ENCODE data around the gene OSBPL3. TPM values are rescaled to one million over a fixed set of nuclear protein-coding genes. Genes with fewer than 3 reads are reported as not detected.

OSBPL3 gene
- total RNA-seq, 1 donor from 2014 or later: 9.8 TPM

DNA sequence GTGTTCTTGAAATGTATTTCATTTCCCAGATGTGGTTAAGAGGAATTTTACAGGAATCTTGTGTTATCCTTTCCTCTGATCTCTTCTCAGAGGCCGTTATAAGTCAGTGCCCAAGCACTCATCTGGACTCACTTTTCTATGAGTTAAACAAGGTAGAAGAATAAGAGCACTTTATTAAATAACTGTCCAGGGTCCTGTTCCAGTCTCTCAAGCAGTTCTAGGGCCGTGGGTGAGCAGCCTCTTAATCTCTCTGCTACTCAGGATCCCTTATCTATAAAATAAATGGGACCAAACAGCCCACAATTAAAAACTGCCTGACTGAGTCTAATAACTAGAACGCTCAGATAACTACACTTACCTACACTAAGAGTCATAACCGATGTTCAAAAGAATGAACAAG, 111.2 kb downstream of the OSBPL3 start:
- DNase-seq (ENCODE audit: low spot score in 2 of 2, unreplicated experiment in 2 of 2): no peak
- Mint-ChIP-seq H3K4me3 (no peak overlapping the region), H3K36me3 (no peaks in the 10 kb centered on the region), H3K4me1 (no peaks in the 10 kb centered on the region), H3K27me3 (ENCODE audit: low read depth) (no peaks in the 10 kb centered on the region), H3K9me3 (no peaks in the 10 kb centered on the region), H3K27ac (no peak overlapping the region)
- TF ChIP-seq, protein P1, sequence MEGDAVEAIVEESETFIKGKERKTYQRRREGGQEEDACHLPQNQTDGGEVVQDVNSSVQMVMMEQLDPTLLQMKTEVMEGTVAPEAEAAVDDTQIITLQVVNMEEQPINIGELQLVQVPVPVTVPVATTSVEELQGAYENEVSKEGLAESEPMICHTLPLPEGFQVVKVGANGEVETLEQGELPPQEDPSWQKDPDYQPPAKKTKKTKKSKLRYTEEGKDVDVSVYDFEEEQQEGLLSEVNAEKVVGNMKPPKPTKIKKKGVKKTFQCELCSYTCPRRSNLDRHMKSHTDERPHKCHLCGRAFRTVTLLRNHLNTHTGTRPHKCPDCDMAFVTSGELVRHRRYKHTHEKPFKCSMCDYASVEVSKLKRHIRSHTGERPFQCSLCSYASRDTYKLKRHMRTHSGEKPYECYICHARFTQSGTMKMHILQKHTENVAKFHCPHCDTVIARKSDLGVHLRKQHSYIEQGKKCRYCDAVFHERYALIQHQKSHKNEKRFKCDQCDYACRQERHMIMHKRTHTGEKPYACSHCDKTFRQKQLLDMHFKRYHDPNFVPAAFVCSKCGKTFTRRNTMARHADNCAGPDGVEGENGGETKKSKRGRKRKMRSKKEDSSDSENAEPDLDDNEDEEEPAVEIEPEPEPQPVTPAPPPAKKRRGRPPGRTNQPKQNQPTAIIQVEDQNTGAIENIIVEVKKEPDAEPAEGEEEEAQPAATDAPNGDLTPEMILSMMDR (IDR thresholded peaks at IDR 0.05; ENCODE audit: unreplicated experiment): no peak

DNA sequence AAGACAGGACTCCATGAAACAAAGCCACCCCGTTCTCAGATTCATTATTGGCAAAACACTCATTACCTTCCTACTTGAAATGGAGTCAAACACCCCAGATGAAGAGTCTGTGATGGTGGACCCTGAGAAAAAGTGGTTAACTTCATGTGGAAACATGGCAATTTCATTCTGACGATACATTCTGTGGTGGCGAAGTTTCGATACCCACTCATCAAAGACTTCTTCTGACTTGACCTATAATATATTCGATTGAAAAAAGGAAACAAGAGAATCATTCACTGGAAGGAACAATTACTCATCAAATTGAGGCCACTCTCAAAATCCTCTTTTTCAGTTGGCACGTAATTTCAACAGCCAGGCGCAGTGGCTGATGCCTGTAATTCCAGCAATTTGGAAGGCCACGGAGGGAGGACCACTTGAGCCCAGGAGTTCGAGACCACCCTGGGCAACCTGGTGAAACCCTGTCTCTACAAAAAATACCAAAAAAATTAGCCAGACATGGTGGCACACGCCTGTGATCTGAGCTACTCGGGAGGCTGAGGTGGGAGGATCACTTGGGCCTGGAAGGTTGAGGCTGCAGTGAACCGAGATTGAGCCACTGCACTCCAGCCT, 113.9 kb downstream of the OSBPL3 start:
- Mint-ChIP-seq H3K27ac (no peak overlapping the region), H3K36me3 (peaks cover 4% of the 10 kb centered on the region), H3K4me3 (no peak overlapping the region), H3K9me3 (no peaks in the 10 kb centered on the region), H3K27me3 (ENCODE audit: low read depth) (no peaks in the 10 kb centered on the region), H3K4me1 (no peaks in the 10 kb centered on the region)
- DNase-seq (ENCODE audit: low spot score in 2 of 2, unreplicated experiment in 2 of 2): no peak
- TF ChIP-seq, protein P1 (IDR thresholded peaks at IDR 0.05; ENCODE audit: unreplicated experiment): no peak

DNA sequence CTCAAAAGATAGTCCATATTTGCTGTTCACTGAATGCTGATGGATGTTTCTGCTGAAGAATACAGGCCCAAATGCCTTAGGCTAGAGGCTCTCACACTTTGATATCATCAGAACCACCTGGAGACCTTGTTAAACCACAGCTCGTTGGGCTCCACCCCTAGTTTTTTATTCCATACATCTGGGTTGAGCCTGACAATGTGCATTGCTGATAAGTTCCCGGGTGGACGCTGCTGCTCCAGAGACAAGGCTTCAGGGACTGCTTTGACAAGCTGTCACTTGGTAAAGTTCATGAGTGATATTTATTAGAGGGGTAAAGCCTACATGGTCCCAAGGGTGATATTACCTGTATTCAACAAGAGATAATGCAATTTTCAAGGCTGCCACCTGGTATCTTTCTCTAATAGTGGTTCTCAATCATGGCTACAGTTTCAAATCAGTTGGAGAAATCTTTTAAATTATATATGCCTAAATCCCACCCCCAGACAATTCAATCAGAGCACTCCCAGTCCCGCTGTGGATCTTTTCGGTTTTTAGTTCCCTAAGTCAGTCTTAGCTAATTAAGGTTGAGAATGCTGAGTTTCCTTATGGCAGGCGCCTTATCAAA, 115.7 kb downstream of the OSBPL3 start:
- H3K4me3 Mint-ChIP-seq: no peak overlapping the region
- H3K27ac Mint-ChIP-seq: no peak overlapping the region
- H3K9me3 Mint-ChIP-seq: peaks cover 5% of the 10 kb centered on the region
- peaks cover 10% of the 10 kb centered on the region for H3K36me3 Mint-ChIP-seq
- TF ChIP-seq, protein P1 (IDR thresholded peaks at IDR 0.05; ENCODE audit: unreplicated experiment): no peak
- no peaks in the 10 kb centered on the region for H3K27me3 Mint-ChIP-seq (ENCODE audit: low read depth)
- no peaks in the 10 kb centered on the region for H3K4me1 Mint-ChIP-seq
- DNase-seq (ENCODE audit: low spot score in 2 of 2, unreplicated experiment in 2 of 2): no peak

DNA sequence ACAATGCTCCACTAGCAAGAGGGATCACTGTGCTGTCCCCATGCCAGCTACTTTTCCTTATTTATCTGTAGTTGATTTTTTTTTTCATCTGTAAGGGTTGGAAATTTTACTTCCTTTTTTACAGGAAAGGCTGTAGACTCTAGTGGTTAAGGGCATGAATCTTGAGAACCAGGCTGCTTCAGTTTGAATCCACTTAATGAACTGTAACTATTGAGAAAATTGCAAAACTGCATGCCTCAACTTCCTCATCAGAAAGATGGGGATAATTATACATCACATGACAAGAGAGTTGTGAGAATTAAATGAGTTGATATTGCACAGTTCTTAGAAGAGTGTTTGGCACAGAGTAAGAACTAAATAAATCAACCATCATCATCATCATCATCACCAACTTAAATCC, 116.4 kb downstream of the OSBPL3 start:
- DNase-seq (ENCODE audit: low spot score in 2 of 2, unreplicated experiment in 2 of 2): no peak
- peaks cover 10% of the 10 kb centered on the region for H3K36me3 Mint-ChIP-seq
- H3K4me3 Mint-ChIP-seq: no peak overlapping the region
- no peak overlapping the region for H3K27ac Mint-ChIP-seq
- peaks cover 5% of the 10 kb centered on the region for H3K9me3 Mint-ChIP-seq
- no peaks in the 10 kb centered on the region for H3K4me1 Mint-ChIP-seq
- H3K27me3 Mint-ChIP-seq (ENCODE audit: low read depth): no peaks in the 10 kb centered on the region
- TF ChIP-seq, protein P1 (IDR thresholded peaks at IDR 0.05; ENCODE audit: unreplicated experiment): no peak

DNA sequence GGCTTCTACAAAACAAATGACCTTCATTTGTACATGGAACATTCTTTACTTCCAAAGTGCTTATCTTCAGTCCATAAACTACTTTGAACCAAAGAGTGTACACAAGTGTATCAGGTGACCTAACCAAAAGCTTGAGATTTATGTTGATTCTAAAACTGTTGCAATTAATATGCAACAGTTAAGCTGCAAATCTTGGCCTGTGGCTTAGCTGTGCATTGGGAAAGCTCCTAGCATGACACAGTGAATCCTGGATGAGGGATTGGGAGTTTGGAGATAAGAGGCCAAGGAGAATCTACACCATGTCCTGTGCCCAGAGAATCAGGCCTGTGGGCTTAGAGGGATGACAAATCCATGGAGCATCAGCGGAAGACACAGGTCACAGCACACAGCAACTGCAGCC, 117.5 kb downstream of the OSBPL3 start:
- TF ChIP-seq, protein P1 (IDR thresholded peaks at IDR 0.05; ENCODE audit: unreplicated experiment): no peak
- H3K36me3 Mint-ChIP-seq: peaks cover 10% of the 10 kb centered on the region
- H3K27ac Mint-ChIP-seq: no peak overlapping the region
- no peak for DNase-seq (ENCODE audit: low spot score in 2 of 2, unreplicated experiment in 2 of 2)
- no peak overlapping the region for H3K4me3 Mint-ChIP-seq
- H3K9me3 Mint-ChIP-seq: peaks cover 5% of the 10 kb centered on the region
- H3K4me1 Mint-ChIP-seq: no peaks in the 10 kb centered on the region
- no peaks in the 10 kb centered on the region for H3K27me3 Mint-ChIP-seq (ENCODE audit: low read depth)
